ENCODE results near the gene UBL4B. TPM values are rescaled to one million over a fixed set of nuclear protein-coding genes. Genes with fewer than 3 reads are reported as not detected.

The UBL4B gene
- total RNA-seq, 1 donor from 2014 or later = not detected

DNA sequence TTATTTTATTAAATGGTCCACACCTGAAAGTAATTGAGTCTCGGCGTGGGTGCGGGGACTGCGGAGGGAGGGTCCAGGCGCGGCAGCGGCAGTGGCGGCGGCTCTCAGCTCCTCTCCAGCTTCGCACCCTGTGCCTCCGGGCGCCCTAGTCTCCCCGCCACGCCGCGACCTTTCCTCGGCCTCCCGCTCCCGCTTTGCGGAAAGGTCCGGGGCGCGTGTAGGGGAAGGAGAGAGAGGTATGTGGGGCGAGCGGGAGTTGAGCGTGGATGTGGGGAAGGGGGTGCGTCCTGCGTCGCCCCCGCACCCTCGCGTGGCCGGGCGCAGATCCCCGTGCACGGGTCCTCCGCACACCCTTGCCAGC is 28.4 kb upstream of the UBL4B start:
- Histone ChIP-seq H3K9me3 (ENCODE audit: control insufficient read depth in 3 of 3, low read length in 3 of 3) (no peaks in the 10 kb centered on the region), H3K4me3 (ENCODE audit: low read length in 3 of 3) (peak overlapping the region; percentile 73 to 78 (median 74)), H3K27ac (ENCODE audit: low read depth, low read length) (no peak overlapping the region), H3K36me3 (ENCODE audit: control insufficient read depth in 3 of 3, insufficient read depth in 3 of 3, low read length in 3 of 3) (no peaks in the 10 kb centered on the region), H3K9ac (ENCODE audit: low read depth in 1 of 3, low read length in 3 of 3) (peak overlapping the region; percentile 70 to 77 (median 70)), H3K4me1 (ENCODE audit: control insufficient read depth in 3 of 3, insufficient read depth in 3 of 3, low read length in 3 of 3) (peaks cover 11 to 23% (median 16%) of the 10 kb centered on the region in 3 donors), H3K27me3 (ENCODE audit: control insufficient read depth in 3 of 3, insufficient read depth in 3 of 3, low read length in 3 of 3) (peaks cover 44 to 57% (median 45%) of the 10 kb centered on the region in 3 donors)

DNA sequence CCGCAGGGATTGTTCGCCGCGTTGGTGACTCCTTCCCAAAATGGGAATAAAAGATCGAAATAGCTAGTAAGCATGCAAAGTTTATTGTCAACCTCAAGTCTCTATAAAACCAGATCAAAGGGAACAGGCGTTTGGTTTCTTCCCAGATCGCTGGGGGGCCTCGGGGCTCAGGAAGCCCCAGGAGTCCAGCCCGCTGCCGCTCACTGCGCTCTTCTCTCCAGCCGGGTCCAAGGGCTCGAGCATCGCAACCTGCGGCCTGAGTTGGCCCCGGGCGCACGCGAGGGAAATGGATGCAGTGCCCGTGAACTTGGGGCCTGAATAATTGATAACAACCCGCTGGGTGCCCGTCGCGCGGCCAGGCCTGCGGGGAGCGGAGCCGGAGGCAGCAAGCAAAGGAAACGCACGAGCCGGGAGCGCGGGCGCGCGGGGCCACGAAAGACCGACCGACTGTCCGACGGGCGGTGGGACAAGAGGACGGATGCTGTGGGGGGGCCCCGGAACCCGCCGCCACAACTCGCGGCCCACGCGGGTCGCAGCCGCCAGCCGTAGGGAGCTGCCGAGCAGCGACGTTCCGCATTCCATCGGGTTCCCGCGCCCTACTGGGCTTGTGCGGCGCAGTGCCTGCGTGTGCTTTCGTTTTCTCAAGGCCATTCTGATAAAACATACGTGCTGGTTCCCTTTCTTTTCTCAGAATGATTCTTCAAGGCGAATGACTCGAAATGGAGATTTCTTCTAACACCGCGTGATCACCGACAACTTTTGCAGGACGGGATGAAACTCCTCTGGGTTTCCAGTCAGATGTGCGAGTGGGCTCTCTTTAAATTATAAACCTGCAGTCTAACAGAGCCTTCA is 27.8 kb upstream of the UBL4B start:
- Histone ChIP-seq H3K9ac (ENCODE audit: low read depth in 1 of 3, low read length in 3 of 3) (peak overlapping the region; percentile 70 to 77 (median 70)), H3K9me3 (ENCODE audit: control insufficient read depth in 3 of 3, low read length in 3 of 3) (no peaks in the 10 kb centered on the region), H3K27ac (ENCODE audit: low read depth, low read length) (peak overlapping the region; percentile 47), H3K4me1 (ENCODE audit: control insufficient read depth in 3 of 3, insufficient read depth in 3 of 3, low read length in 3 of 3) (peaks cover 11 to 23% (median 16%) of the 10 kb centered on the region in 3 donors), H3K27me3 (ENCODE audit: control insufficient read depth in 3 of 3, insufficient read depth in 3 of 3, low read length in 3 of 3) (peaks cover 44 to 60% (median 45%) of the 10 kb centered on the region in 3 donors), H3K36me3 (ENCODE audit: control insufficient read depth in 3 of 3, insufficient read depth in 3 of 3, low read length in 3 of 3) (no peaks in the 10 kb centered on the region), H3K4me3 (ENCODE audit: low read length in 3 of 3) (peak overlapping the region; percentile 73 to 78 (median 74))

DNA sequence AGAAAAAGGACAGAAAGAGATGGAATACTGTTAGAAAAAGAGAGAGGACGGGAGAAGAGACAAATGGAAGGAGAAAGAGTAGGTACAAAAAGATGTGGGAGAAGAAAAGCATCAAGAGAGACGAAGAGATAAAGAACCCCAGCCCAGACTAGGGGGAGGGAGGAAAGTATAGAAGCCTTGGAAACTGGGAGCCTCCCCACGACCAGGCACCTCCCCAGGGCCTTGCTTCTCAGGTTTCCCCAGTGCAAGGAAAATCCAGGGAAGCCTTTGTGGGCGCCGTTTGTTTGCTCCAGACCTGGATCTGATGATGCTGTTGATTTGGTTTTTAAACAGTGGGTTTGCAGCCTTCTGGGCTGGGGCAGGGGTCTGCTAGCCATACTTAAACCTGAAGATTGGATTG is 26.6 kb upstream of the UBL4B start:
- peaks cover 11 to 23% (median 16%) of the 10 kb centered on the region in 3 donors for H3K4me1 ChIP-seq (ENCODE audit: control insufficient read depth in 3 of 3, insufficient read depth in 3 of 3, low read length in 3 of 3)
- no peaks in the 10 kb centered on the region for H3K36me3 ChIP-seq (ENCODE audit: control insufficient read depth in 3 of 3, insufficient read depth in 3 of 3, low read length in 3 of 3)
- no peaks in the 10 kb centered on the region for H3K9me3 ChIP-seq (ENCODE audit: control insufficient read depth in 3 of 3, low read length in 3 of 3)
- no peak overlapping the region for H3K4me3 ChIP-seq (ENCODE audit: low read length in 3 of 3)
- no peak overlapping the region for H3K27ac ChIP-seq (ENCODE audit: low read depth, low read length)
- H3K9ac ChIP-seq (ENCODE audit: low read depth in 1 of 3, low read length in 3 of 3) = no peak overlapping the region
- peaks cover 44 to 60% (median 45%) of the 10 kb centered on the region in 3 donors for H3K27me3 ChIP-seq (ENCODE audit: control insufficient read depth in 3 of 3, insufficient read depth in 3 of 3, low read length in 3 of 3)

DNA sequence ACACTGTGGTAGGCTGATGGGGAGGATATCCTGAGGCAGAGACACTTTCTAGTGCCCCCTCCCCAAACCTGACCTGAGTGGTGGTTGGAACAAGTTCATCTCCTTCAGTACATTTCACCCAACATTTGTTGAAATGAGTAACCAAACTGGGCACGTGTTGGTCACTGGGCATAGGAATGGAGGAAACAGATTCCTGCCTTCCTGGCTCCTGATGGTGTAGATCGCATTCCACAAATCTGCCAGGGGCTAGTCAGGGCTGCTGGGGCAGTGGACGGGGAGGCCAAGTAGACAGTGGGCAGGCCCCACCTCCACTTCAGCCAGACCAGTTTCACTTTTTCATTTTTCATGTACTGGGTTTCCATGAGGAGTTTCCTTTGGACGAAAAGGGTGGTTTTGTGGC is 25.3 kb upstream of the UBL4B start:
- Histone ChIP-seq H3K27me3 (ENCODE audit: control insufficient read depth in 3 of 3, insufficient read depth in 3 of 3, low read length in 3 of 3) (peaks cover 42 to 59% (median 45%) of the 10 kb centered on the region in 3 donors), H3K9ac (ENCODE audit: low read depth in 1 of 3, low read length in 3 of 3) (no peak overlapping the region), H3K9me3 (ENCODE audit: control insufficient read depth in 3 of 3, low read length in 3 of 3) (no peaks in the 10 kb centered on the region), H3K4me1 (ENCODE audit: control insufficient read depth in 3 of 3, insufficient read depth in 3 of 3, low read length in 3 of 3) (peaks cover 11 to 23% (median 16%) of the 10 kb centered on the region in 3 donors), H3K4me3 (ENCODE audit: low read length in 3 of 3) (no peak overlapping the region), H3K36me3 (ENCODE audit: control insufficient read depth in 3 of 3, insufficient read depth in 3 of 3, low read length in 3 of 3) (no peaks in the 10 kb centered on the region), H3K27ac (ENCODE audit: low read depth, low read length) (no peak overlapping the region)

DNA sequence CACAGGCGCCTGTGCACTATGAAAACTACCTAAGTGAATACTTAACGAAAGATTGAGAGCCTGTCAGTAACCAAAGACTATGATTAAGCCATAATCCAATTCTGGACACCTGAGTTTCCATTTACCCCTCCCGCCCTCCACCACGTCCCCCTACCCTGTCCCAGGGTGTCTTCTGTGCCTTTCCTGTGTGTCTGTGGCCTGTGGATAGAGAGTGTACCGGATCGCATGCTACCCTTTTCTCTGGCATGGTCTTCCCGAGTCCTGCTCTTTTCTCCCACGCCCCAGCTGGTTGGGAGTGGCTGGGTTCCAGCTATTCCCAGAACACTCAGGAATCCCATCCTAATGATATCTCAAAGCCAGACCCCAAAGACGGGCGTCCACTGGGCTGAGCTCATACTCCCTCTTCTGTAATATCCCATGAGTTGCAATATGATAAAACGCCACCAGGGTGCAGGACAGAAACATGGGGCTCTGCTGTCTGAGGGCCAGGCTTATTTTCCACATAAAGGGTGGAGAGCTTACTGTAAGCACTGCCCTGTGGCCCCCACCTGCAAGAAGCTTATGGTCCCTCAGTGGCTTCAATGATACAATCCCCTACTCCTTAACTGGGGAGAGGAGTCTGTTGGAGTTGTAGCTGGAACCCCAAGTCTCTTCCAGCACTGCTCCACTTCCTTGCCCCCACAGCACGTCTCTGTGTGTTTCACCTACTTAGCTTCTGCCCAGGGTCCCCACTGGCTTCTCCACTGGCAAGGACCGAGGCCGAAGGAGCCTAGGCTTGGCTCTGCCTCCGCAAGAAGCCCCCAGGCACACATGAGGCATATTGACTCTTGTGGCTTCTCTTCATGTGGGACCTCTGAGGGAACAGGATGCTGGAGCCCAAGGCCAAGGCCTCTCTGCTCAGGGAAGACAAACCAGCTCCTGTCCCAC is 24.2 kb upstream of the UBL4B start:
- no peaks in the 10 kb centered on the region for H3K9me3 ChIP-seq (ENCODE audit: control insufficient read depth in 3 of 3, low read length in 3 of 3)
- no peak overlapping the region for H3K27ac ChIP-seq (ENCODE audit: low read depth, low read length)
- H3K9ac ChIP-seq (ENCODE audit: low read depth in 1 of 3, low read length in 3 of 3) = peak overlapping the region in 1 of 3 donors; percentile 16
- H3K4me1 ChIP-seq (ENCODE audit: control insufficient read depth in 3 of 3, insufficient read depth in 3 of 3, low read length in 3 of 3) = peaks cover 11 to 20% (median 16%) of the 10 kb centered on the region in 3 donors
- H3K27me3 ChIP-seq (ENCODE audit: control insufficient read depth in 3 of 3, insufficient read depth in 3 of 3, low read length in 3 of 3) = peaks cover 34 to 48% (median 35%) of the 10 kb centered on the region in 3 donors
- H3K36me3 ChIP-seq (ENCODE audit: control insufficient read depth in 3 of 3, insufficient read depth in 3 of 3, low read length in 3 of 3) = no peaks in the 10 kb centered on the region
- no peak overlapping the region for H3K4me3 ChIP-seq (ENCODE audit: low read length in 3 of 3)

DNA sequence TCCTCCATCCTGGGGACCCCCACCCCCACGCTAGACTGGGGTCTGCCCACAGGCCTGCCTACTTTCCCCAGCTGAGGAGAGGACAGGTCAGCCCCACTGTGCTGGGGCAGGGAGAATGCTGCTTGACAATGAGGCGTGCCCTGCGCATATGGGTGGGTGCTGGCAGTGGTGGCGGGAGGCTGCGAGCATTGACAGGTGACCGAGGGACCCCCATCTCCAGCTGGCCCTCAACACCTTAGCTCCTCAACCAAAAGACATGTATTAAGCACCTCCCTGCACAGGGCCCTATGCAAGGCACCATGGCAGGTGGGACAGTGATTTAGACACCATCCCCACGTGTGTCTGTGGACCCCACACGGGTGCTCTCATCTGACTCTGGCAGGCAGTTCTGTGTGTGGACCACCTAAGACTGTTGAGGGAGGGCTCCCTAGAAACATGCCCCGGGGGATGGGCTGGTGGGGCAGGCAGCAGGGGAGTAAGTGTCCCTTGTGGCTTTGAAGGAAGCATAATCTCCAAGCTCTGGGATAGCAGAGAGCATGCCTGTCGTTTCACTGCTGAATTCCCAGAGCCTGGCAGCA is 23.4 kb upstream of the UBL4B start:
- Histone ChIP-seq H3K9me3 (ENCODE audit: control insufficient read depth in 3 of 3, low read length in 3 of 3) (no peaks in the 10 kb centered on the region), H3K4me1 (ENCODE audit: control insufficient read depth in 3 of 3, insufficient read depth in 3 of 3, low read length in 3 of 3) (peaks cover 6 to 16% (median 13%) of the 10 kb centered on the region in 3 donors), H3K27ac (ENCODE audit: low read depth, low read length) (no peak overlapping the region), H3K4me3 (ENCODE audit: low read length in 3 of 3) (no peak overlapping the region), H3K27me3 (ENCODE audit: control insufficient read depth in 3 of 3, insufficient read depth in 3 of 3, low read length in 3 of 3) (peaks cover 29 to 40% (median 30%) of the 10 kb centered on the region in 3 donors), H3K9ac (ENCODE audit: low read depth in 1 of 3, low read length in 3 of 3) (peak overlapping the region in 1 of 3 donors; percentile 16), H3K36me3 (ENCODE audit: control insufficient read depth in 3 of 3, insufficient read depth in 3 of 3, low read length in 3 of 3) (no peaks in the 10 kb centered on the region)

DNA sequence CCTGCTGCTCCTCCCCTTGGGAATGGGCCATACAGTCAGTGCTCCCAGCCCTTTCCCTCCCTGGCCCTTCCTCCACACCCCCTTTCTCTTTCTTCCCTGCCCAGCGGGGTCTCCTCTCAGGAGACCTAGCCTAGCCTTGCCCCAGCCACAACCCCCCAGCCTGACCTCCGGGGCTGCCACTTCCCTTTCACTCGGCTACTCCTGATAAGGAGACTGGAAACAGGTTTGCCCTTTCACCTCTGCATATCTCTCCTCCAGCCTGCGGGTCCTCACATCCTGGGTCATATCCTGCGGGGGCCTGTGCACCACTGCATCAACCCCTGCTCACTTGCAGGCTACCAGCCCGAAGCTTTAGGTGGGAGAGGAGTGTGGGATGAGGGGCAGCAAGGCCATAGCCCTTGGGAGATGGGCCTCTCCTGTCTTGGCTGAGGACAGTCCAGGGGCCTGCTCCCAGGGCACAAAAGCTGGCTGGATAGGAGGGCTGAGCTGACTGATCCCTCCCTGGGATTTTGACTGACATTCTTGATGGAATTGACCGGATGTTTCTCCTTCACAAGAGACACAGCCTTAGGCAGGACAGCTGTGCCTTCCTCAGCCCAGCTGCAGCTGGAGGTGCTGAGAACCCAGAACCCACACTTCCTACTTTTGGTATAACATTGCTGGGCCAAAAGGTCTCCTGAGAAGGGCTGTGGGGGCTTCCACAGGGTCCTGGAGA is 22.5 kb upstream of the UBL4B start:
- H3K9ac ChIP-seq (ENCODE audit: low read depth in 1 of 3, low read length in 3 of 3) = no peak overlapping the region
- peaks cover 21 to 37% (median 23%) of the 10 kb centered on the region in 3 donors for H3K27me3 ChIP-seq (ENCODE audit: control insufficient read depth in 3 of 3, insufficient read depth in 3 of 3, low read length in 3 of 3)
- no peaks in the 10 kb centered on the region for H3K36me3 ChIP-seq (ENCODE audit: control insufficient read depth in 3 of 3, insufficient read depth in 3 of 3, low read length in 3 of 3)
- peaks cover 0 to 8% (median 5%) of the 10 kb centered on the region in 3 donors for H3K4me1 ChIP-seq (ENCODE audit: control insufficient read depth in 3 of 3, insufficient read depth in 3 of 3, low read length in 3 of 3)
- no peaks in the 10 kb centered on the region for H3K9me3 ChIP-seq (ENCODE audit: control insufficient read depth in 3 of 3, low read length in 3 of 3)
- no peak overlapping the region for H3K4me3 ChIP-seq (ENCODE audit: low read length in 3 of 3)
- H3K27ac ChIP-seq (ENCODE audit: low read depth, low read length) = no peak overlapping the region

DNA sequence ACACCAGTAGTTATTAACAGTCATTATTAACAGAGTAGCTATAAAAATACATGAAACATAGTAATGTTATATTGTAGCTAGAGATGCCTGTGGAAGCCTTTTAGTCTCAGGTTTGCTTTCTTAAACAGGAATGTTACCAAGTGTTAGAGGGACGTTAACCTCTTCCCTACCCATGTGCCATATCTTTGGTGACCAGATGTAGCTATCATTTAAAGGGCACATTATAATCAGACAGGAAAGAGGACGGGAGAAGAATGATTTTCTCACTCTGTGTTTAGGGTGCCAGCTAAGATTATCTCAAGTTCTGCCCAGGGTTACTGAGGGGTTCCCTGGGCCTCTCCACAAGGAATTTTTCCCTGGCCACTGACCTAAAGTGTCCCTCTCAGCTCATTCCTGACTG is 20.9 kb upstream of the UBL4B start:
- Histone ChIP-seq H3K9ac (ENCODE audit: low read depth in 1 of 3, low read length in 3 of 3) (no peak overlapping the region), H3K27ac (ENCODE audit: low read depth, low read length) (no peak overlapping the region), H3K4me3 (ENCODE audit: low read length in 3 of 3) (no peak overlapping the region), H3K9me3 (ENCODE audit: control insufficient read depth in 3 of 3, low read length in 3 of 3) (no peaks in the 10 kb centered on the region), H3K4me1 (ENCODE audit: control insufficient read depth in 3 of 3, insufficient read depth in 3 of 3, low read length in 3 of 3) (peaks cover 0 to 8% (median 0%) of the 10 kb centered on the region in 3 donors), H3K36me3 (ENCODE audit: control insufficient read depth in 3 of 3, insufficient read depth in 3 of 3, low read length in 3 of 3) (no peaks in the 10 kb centered on the region), H3K27me3 (ENCODE audit: control insufficient read depth in 3 of 3, insufficient read depth in 3 of 3, low read length in 3 of 3) (peaks cover 8 to 25% (median 16%) of the 10 kb centered on the region in 3 donors)

DNA sequence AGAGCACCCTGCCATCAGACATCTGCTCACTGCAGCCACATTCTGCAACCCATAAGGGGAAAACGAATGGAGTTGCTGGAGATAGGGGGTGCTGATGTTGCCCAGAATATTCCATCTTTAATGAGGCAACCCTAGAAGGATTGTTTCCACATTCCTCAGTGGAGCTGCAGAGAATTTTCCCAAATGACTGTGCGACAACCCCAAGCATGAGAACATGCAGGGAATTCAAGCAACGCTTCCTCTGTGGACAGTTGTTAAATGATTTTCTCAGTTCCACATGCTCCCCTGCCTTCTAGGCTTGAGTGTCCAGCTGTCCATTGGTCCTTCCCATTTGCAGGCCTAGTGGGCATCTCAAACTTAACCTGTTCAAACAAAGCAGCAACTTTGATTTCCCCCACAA is 20.5 kb upstream of the UBL4B start:
- Histone ChIP-seq H3K36me3 (ENCODE audit: control insufficient read depth in 3 of 3, insufficient read depth in 3 of 3, low read length in 3 of 3) (no peaks in the 10 kb centered on the region), H3K27me3 (ENCODE audit: control insufficient read depth in 3 of 3, insufficient read depth in 3 of 3, low read length in 3 of 3) (peaks cover 4 to 24% (median 12%) of the 10 kb centered on the region in 3 donors), H3K9me3 (ENCODE audit: control insufficient read depth in 3 of 3, low read length in 3 of 3) (no peaks in the 10 kb centered on the region), H3K27ac (ENCODE audit: low read depth, low read length) (no peak overlapping the region), H3K9ac (ENCODE audit: low read depth in 1 of 3, low read length in 3 of 3) (no peak overlapping the region), H3K4me1 (ENCODE audit: control insufficient read depth in 3 of 3, insufficient read depth in 3 of 3, low read length in 3 of 3) (peaks cover 0 to 8% (median 0%) of the 10 kb centered on the region in 3 donors), H3K4me3 (ENCODE audit: low read length in 3 of 3) (no peak overlapping the region)
